Left forelimb (tissue), 1 donor: ENCODE data around the gene FHIT.
"Not testable (repeated sequence)": the region's sequence is repeated elsewhere in the genome, so short reads cannot be mapped to it uniquely, and the experiment has no call there.

Source experiments
- DNase-seq: peaks from one replicate; pipeline ENCODE4 v3.0.0-alpha.2; 2018; ENCODE audit warnings: low spot score

Gene FHIT

GRCh38 chr3:60555686-60556354 is 695.4 kb downstream of the FHIT start:
- no peak for DNase-seq

GRCh38 chr3:60553144-60553543 is 698.1 kb downstream of the FHIT start:
- DNase-seq: no peak

GRCh38 chr3:60552581-60552980 is 698.7 kb downstream of the FHIT start:
- DNase-seq: no peak

GRCh38 chr3:60551455-60552209 is 699.6 kb downstream of the FHIT start:
- no peak for DNase-seq

- DNase-seq: no peak
Observed at GRCh38 chr3:60549863-60550262, 701.4 kb downstream of the FHIT start.

GRCh38 chr3:60542995-60543394 is 708.3 kb downstream of the FHIT start:
- DNase-seq: no peak

- DNase-seq: not testable (repeated sequence)
Observed at GRCh38 chr3:60539394-60539793, 711.9 kb downstream of the FHIT start.

- DNase-seq: no peak
Observed at GRCh38 chr3:60536420-60536819, 714.8 kb downstream of the FHIT start.

GRCh38 chr3:60531759-60532158 is 719.5 kb downstream of the FHIT start:
- no peak for DNase-seq

- no peak for DNase-seq
Observed at GRCh38 chr3:60528651-60529050, 722.6 kb downstream of the FHIT start.

- no peak for DNase-seq
Observed at GRCh38 chr3:60523536-60523935, 727.7 kb downstream of the FHIT start.

- DNase-seq: no peak
Observed at GRCh38 chr3:60517134-60517533, 734.1 kb downstream of the FHIT start.

- DNase-seq: no peak
Observed at GRCh38 chr3:60514866-60515265, 736.4 kb downstream of the FHIT start.

- no peak for DNase-seq
Observed at GRCh38 chr3:60514085-60514649, 737.1 kb downstream of the FHIT start.

GRCh38 chr3:60513241-60513640 is 738.0 kb downstream of the FHIT start:
- DNase-seq: no peak

- DNase-seq: no peak
Observed at GRCh38 chr3:60512506-60512905, 738.7 kb downstream of the FHIT start.

- DNase-seq: no peak
Observed at GRCh38 chr3:60509471-60509870, 741.8 kb downstream of the FHIT start.

- DNase-seq: no peak
Observed at GRCh38 chr3:60504827-60505457, 746.3 kb downstream of the FHIT start.

GRCh38 chr3:60501314-60501713 is 749.9 kb downstream of the FHIT start:
- DNase-seq: no peak

- DNase-seq: no peak
Observed at GRCh38 chr3:60497902-60498301, 753.4 kb downstream of the FHIT start.

GRCh38 chr3:60490992-60491391 is 760.3 kb downstream of the FHIT start:
- no peak for DNase-seq

- no peak for DNase-seq
Observed at GRCh38 chr3:60475096-60475495, 776.2 kb downstream of the FHIT start.

- DNase-seq: no peak
Observed at GRCh38 chr3:60469481-60469880, 781.8 kb downstream of the FHIT start.
